ENCODE results near the gene POFUT2. TPM values are rescaled to one million over a fixed set of nuclear protein-coding genes. Genes with fewer than 3 reads are reported as not detected.

Gene POFUT2
- total RNA-seq, 1 donor = 35.8 TPM

DNA sequence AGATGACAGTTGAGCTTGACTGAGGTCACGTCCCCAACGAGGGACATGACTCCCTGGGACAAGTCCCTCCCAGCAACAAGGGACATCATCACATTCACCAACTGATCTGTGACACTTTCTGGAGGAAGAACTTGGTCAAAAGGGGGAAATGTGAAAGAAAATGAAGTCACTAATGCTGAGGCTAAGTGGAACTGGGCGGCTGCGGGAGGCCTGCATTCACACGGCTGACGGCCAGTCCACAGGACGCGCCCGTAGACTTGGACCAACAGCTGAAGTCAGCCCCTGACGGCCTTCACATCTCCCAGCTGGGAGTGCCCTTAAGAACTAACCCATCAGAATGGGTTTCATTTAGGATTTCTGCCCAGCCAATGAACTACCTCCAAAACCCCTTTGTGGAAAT is 26.6 kb downstream of the POFUT2 start:
- H2AFZ ChIP-seq (ENCODE audit: low read length) = no peak overlapping the region
- H3K27me3 ChIP-seq (ENCODE audit: insufficient read depth, low read length) = peaks cover 28% of the 10 kb centered on the region
- TF ChIP-seq, protein P1, sequence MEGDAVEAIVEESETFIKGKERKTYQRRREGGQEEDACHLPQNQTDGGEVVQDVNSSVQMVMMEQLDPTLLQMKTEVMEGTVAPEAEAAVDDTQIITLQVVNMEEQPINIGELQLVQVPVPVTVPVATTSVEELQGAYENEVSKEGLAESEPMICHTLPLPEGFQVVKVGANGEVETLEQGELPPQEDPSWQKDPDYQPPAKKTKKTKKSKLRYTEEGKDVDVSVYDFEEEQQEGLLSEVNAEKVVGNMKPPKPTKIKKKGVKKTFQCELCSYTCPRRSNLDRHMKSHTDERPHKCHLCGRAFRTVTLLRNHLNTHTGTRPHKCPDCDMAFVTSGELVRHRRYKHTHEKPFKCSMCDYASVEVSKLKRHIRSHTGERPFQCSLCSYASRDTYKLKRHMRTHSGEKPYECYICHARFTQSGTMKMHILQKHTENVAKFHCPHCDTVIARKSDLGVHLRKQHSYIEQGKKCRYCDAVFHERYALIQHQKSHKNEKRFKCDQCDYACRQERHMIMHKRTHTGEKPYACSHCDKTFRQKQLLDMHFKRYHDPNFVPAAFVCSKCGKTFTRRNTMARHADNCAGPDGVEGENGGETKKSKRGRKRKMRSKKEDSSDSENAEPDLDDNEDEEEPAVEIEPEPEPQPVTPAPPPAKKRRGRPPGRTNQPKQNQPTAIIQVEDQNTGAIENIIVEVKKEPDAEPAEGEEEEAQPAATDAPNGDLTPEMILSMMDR (IDR thresholded peaks at IDR 0.05; ENCODE audit: extremely low read depth, low read depth, low read length) = no peak
- H4K20me1 ChIP-seq (ENCODE audit: insufficient read depth, low read length) = peaks cover 23% of the 10 kb centered on the region
- peak; percentile 43 for DNase-seq (ENCODE audit: insufficient read length, low spot score, missing footprints)
- H3K27ac ChIP-seq (ENCODE audit: low read depth, low read length) = no peak overlapping the region
- no peak overlapping the region for H3K4me2 ChIP-seq (ENCODE audit: insufficient read depth, low read length)
- no peak overlapping the region for H3K4me3 ChIP-seq (ENCODE audit: insufficient read depth, low read length)
- no peaks in the 10 kb centered on the region for H3K9me3 ChIP-seq (ENCODE audit: low read depth, low read length)
- H3K79me2 ChIP-seq (ENCODE audit: insufficient read depth, low read length) = no peaks in the 10 kb centered on the region
- H3K4me1 ChIP-seq (ENCODE audit: insufficient read depth, low read length) = no peaks in the 10 kb centered on the region
- H3K36me3 ChIP-seq (ENCODE audit: insufficient read depth, low read length) = peaks cover 28% of the 10 kb centered on the region

DNA sequence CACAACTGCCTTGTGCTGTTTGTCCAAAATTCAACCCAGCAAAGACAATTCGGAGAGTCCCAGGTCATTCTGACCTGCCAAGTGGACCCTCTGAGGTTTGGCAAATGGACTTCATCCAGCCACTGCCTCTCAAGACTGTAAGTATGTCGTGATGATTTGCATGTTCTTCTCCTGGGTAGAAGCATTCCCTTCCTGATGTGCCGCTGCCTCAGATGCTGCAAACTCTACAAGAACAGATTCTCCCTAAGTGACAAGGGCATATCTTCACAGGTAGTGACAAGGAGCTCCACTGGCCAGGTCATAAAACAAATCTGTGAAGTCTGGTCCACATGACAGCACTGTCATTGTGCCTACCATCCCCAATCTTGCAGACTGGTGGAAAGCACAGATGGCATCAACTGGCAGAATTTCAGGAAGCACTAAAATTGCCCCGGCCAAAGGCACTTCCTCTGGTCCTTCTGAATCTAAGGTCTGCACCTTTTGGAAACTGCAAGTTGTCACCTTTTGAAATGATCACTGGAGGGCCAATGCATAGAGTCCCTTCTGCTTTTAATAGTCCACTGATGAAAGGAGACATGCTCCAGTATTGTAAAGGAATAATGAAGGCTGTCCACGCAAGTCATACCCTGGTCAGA is 27.4 kb downstream of the POFUT2 start:
- Histone ChIP-seq H2AFZ (ENCODE audit: low read length) (no peak overlapping the region), H3K4me2 (ENCODE audit: insufficient read depth, low read length) (no peak overlapping the region), H4K20me1 (ENCODE audit: insufficient read depth, low read length) (peaks cover 15% of the 10 kb centered on the region), H3K27ac (ENCODE audit: low read depth, low read length) (no peak overlapping the region), H3K9me3 (ENCODE audit: low read depth, low read length) (no peaks in the 10 kb centered on the region), H3K27me3 (ENCODE audit: insufficient read depth, low read length) (peaks cover 32% of the 10 kb centered on the region), H3K4me1 (ENCODE audit: insufficient read depth, low read length) (no peaks in the 10 kb centered on the region), H3K36me3 (ENCODE audit: insufficient read depth, low read length) (peaks cover 22% of the 10 kb centered on the region), H3K79me2 (ENCODE audit: insufficient read depth, low read length) (no peaks in the 10 kb centered on the region), H3K4me3 (ENCODE audit: insufficient read depth, low read length) (no peak overlapping the region)
- TF ChIP-seq, protein P1 (IDR thresholded peaks at IDR 0.05; ENCODE audit: extremely low read depth, low read depth, low read length) = no peak
- peak; percentile 55 for DNase-seq (ENCODE audit: insufficient read length, low spot score, missing footprints)

DNA sequence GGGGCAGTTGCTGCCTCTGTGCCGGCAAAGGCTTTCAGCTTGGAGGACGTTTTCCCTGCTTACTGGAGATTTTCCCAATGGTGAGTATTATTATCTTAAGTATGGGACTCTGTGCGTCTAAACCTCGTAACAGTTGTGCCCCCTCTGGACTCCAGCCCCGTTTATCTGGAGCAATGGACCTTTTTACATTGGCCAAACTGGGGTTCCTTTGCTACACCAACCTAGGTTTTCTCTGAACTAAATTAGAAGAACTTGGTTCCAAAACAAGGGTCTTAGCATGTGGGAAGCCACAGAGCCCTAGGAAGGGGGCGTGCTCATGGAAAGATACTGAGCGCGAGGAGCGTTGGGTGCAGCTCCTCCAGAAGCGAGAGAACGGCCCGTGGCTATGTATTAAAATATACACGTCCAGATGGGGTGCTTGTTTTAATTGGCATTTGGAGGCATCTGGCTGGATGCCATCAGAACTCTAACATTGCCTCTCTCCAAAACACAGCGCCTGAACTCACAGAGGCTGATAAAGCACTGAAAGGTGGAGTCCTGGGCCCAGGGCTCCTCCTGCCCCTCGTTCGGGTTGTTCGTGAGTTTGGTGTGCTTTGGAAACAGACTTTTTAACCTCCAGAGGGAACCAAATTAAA is 28.4 kb downstream of the POFUT2 start:
- TF ChIP-seq, protein P1 (IDR thresholded peaks at IDR 0.05; ENCODE audit: extremely low read depth, low read depth, low read length) = no peak
- DNase-seq (ENCODE audit: insufficient read length, low spot score, missing footprints) = peak; percentile 82
- Histone ChIP-seq H3K27ac (ENCODE audit: low read depth, low read length) (no peak overlapping the region), H3K79me2 (ENCODE audit: insufficient read depth, low read length) (no peaks in the 10 kb centered on the region), H2AFZ (ENCODE audit: low read length) (no peak overlapping the region), H3K4me3 (ENCODE audit: insufficient read depth, low read length) (no peak overlapping the region), H4K20me1 (ENCODE audit: insufficient read depth, low read length) (peaks cover 14% of the 10 kb centered on the region), H3K36me3 (ENCODE audit: insufficient read depth, low read length) (peaks cover 14% of the 10 kb centered on the region), H3K4me1 (ENCODE audit: insufficient read depth, low read length) (no peaks in the 10 kb centered on the region), H3K9me3 (ENCODE audit: low read depth, low read length) (no peaks in the 10 kb centered on the region), H3K27me3 (ENCODE audit: insufficient read depth, low read length) (peaks cover 36% of the 10 kb centered on the region), H3K4me2 (ENCODE audit: insufficient read depth, low read length) (no peak overlapping the region)

DNA sequence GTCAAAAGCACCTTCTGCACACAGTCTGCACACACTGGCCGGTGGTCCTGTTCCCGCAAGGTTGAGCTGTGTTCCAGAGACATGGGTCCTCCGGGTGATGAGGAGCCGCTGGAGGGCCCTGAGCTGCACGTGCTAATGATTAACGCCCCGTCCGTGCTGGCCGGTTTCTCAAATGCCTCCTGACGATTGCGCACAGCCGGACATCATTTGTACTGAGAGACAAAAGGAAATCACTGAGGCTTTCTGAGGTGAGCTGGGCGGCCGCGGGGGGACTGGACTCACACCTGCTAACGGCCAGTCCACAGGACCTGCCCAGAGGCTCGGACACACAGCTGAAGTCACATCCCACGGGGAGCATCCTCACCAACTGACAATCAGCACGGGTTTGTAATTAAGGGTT is 29.2 kb downstream of the POFUT2 start:
- Histone ChIP-seq H3K36me3 (ENCODE audit: insufficient read depth, low read length) (peaks cover 6% of the 10 kb centered on the region), H3K4me1 (ENCODE audit: insufficient read depth, low read length) (peaks cover 1% of the 10 kb centered on the region), H3K4me2 (ENCODE audit: insufficient read depth, low read length) (no peak overlapping the region), H3K9me3 (ENCODE audit: low read depth, low read length) (no peaks in the 10 kb centered on the region), H3K27ac (ENCODE audit: low read depth, low read length) (no peak overlapping the region), H3K79me2 (ENCODE audit: insufficient read depth, low read length) (no peaks in the 10 kb centered on the region), H4K20me1 (ENCODE audit: insufficient read depth, low read length) (peaks cover 8% of the 10 kb centered on the region), H3K27me3 (ENCODE audit: insufficient read depth, low read length) (peaks cover 37% of the 10 kb centered on the region), H3K4me3 (ENCODE audit: insufficient read depth, low read length) (no peak overlapping the region), H2AFZ (ENCODE audit: low read length) (no peak overlapping the region)
- peak; percentile 72 for DNase-seq (ENCODE audit: insufficient read length, low spot score, missing footprints)
- TF ChIP-seq, protein P1 (IDR thresholded peaks at IDR 0.05; ENCODE audit: extremely low read depth, low read depth, low read length) = no peak

All from osteoblast (primary cell).